Measurements from ENCODE around the gene MEG3. TPM values are rescaled to one million over a fixed set of nuclear protein-coding genes. Genes with fewer than 3 reads are reported as not detected.

MEG3 gene
- total and polyA plus RNA-seq, 2 of the 8 experiments (the other 6 are each of a cell fraction or from before 2014, with no cell fraction given), result 0.17 to 1.1 TPM

DNA sequence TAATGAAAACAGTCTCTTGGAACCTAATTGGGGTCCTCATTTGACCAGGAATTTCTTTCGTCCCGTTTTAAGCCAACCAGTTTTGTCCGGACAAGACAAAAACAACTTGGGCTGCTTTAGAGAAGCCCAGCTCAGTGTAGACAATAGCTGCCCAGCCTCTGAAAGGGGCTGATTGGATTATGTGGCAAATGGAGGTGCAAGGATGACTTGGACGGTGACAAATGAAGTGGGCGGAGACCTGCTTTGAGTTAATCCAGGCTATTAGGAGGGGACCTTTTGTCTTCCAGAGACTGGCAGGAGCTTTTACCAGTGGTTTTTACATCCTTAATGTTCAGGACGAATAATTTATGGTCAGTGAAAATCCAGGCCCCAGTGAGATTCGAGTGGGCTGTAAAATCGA lies 4.8 kb downstream of the MEG3 start:
- Histone ChIP-seq H3K23me2 (ENCODE audit: low read depth, low read length) (no peaks in the 10 kb centered on the region; the same call in 1 of the 2 replicates), H2AK5ac (ENCODE audit: low read depth, low read length) (no peak overlapping the region), H3K27ac (ENCODE audit: low read depth, low read length) (no peak overlapping the region), H2BK20ac (ENCODE audit: low read length) (no peak overlapping the region), H3K18ac (ENCODE audit: extremely low read depth, low read length) (no peak overlapping the region; the same call in 1 of the 2 replicates), H3K9me3 (ENCODE audit: insufficient read depth in 2 of 2, low read depth in 1 of 2, low read length in 1 of 2) (peaks cover 4 to 25% of the 10 kb centered on the region in 2 experiments; a peak in 2 of 4 replicates), H4K8ac (ENCODE audit: extremely low read depth, insufficient read depth, low read length) (no peak overlapping the region), H3K56ac (replicated peaks; ENCODE audit: insufficient read length, low read depth, low read length) (no peak overlapping the region), H4K5ac (ENCODE audit: insufficient read length, low read depth, low read length) (no peak overlapping the region), H2AFZ (ENCODE audit: low read length) (no peak overlapping the region), H2BK12ac (ENCODE audit: low read depth, low read length) (no peak overlapping the region), H2BK15ac (ENCODE audit: low read length) (no peak overlapping the region), H3K9ac (replicated peaks in 1 of 4; ENCODE audit: extremely low read depth in 1 of 4, low read depth in 3 of 4, low read length in 3 of 4) (no peak overlapping the region), H3K27me3 (replicated peaks in 1 of 4; ENCODE audit: control insufficient read depth in 3 of 4, extremely low read depth in 1 of 4, insufficient read depth in 3 of 4, low read length in 3 of 4) (no peaks in the 10 kb centered on the region; a peak in 1 of 7 replicates), H4K91ac (replicated peaks; ENCODE audit: insufficient read length, low read length) (no peak overlapping the region), H3K4me2 (ENCODE audit: insufficient read depth in 1 of 2, low read depth in 2 of 2, low read length in 2 of 2) (no peak overlapping the region), H3K14ac (ENCODE audit: insufficient read length) (no peak overlapping the region), H2BK120ac (replicated peaks; ENCODE audit: low read depth, low read length) (no peak overlapping the region), H3K79me1 (ENCODE audit: low read depth, low read length) (no peaks in the 10 kb centered on the region), H3K4me1 (replicated peaks in 1 of 4; ENCODE audit: control insufficient read depth in 3 of 4, insufficient read depth in 4 of 4, low read length in 3 of 4) (peaks cover 1 to 19% (median 9%) of the 10 kb centered on the region in 4 experiments; a peak in 5 of 7 replicates), H3K36me3 (ENCODE audit: control insufficient read depth in 2 of 4, insufficient read depth in 4 of 4, low read length in 3 of 4) (no peaks in the 10 kb centered on the region; a peak in 1 of 8 replicates), H3K79me2 (ENCODE audit: control insufficient read depth in 1 of 2, insufficient read depth in 2 of 2, low read length in 2 of 2) (no peaks in the 10 kb centered on the region), H4K20me1 (replicated peaks in 1 of 2; ENCODE audit: control insufficient read depth in 1 of 2, insufficient read depth in 2 of 2, low read length in 2 of 2) (no peaks in the 10 kb centered on the region), H3K23ac (ENCODE audit: insufficient read length) (no peak overlapping the region), H3K4me3 (ENCODE audit: extremely low read depth in 1 of 4, insufficient read depth in 2 of 4, low read depth in 3 of 4, low read length in 4 of 4) (no peak overlapping the region), H3K4ac (replicated peaks; ENCODE audit: insufficient read length, low read depth, low read length) (no peak overlapping the region), H2BK5ac (ENCODE audit: low read depth, low read length) (no peak overlapping the region)
- 81% methylated on average over 8 of the region's 8 CpGs; no CpG with 5 or more reads in 1 of the 2 experiments for WGBS, 2 experiments (ENCODE audit: extremely low coverage in 1 of 2, insufficient coverage in 1 of 2, insufficient read length in 1 of 2, insufficient replicate concordance in 2 of 2, low coverage in 1 of 2, low lambda C conversion rate in 2 of 2, missing lambda C conversion rate in 1 of 2)
- no peak for TF ChIP-seq E2F6 (IDR thresholded peaks at IDR 0.05)
- TF ChIP-seq CTBP2 (IDR thresholded peaks at IDR 0.05; ENCODE audit: borderline replicate concordance, insufficient read depth, insufficient read length, low read length), result no peak
- no peak for FAIRE-seq
- ChIA-PET CTCF (ENCODE audit: partially characterized antibody) (interaction anchor here (0.7 to 1.4 kb wide), 4 partner anchors 9 to 164 kb away, joined by 3 to 8 read pairs (median 6); no protein-coding TSS in a partner anchor), POLR2A (ENCODE audit: partially characterized antibody) (no interaction called here)
- DNase-seq (ENCODE audit: low read depth in 1 of 2, low spot score in 2 of 2), result no peak

All from H1 (cell line).